ENCODE measurements around the gene NQO2. TPM values are rescaled to one million over a fixed set of nuclear protein-coding genes. Genes with fewer than 3 reads are reported as not detected.
A peak's percentile ranks its signal among the peaks of the same experiment; 100 is the strongest.
"Not testable (repeated sequence)": the region's sequence is repeated elsewhere in the genome, so short reads cannot be mapped to it uniquely, and the experiment has no call there.

Gene NQO2
- total RNA-seq, 1 donor from 2014 or later = 34.8 TPM

DNA sequence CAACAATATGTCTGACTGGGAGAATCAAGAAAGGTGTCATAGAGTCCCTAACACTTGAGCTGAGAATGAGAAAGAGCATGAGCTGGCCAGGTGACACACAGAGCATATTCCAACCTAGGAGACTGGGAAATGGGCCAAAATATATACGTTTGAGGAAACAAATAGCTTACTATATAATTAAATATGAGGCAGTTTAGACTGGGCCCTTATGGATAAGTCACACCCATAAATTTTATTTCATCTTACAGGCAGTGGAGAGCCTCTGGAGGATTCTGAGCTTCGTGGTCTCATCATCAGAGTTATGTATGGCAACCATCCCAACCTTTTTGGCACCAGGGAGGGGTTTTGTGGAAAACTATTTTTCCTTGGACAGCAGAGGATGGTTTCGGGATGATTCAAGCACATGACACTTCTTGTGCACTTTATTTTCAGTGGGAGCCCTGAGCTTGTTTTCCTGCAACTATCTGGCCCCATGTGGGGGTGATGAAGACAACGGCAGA lies 12.9 kb upstream of the NQO2 start:
- Mint-ChIP-seq H3K36me3 (ENCODE audit: low read depth) (no peaks in the 10 kb centered on the region), H3K4me3 (peak overlapping the region; percentile 92), H3K9me3 (no peaks in the 10 kb centered on the region), H3K4me1 (ENCODE audit: low read depth) (peaks cover 32% of the 10 kb centered on the region), H3K27me3 (ENCODE audit: insufficient read depth) (peaks cover 19% of the 10 kb centered on the region), H3K27ac (peak overlapping the region; percentile 15)
- DNase-seq (ENCODE audit: low spot score) = no peak
- intact Hi-C loops (cut with micrococcal nuclease) = no loop called here

DNA sequence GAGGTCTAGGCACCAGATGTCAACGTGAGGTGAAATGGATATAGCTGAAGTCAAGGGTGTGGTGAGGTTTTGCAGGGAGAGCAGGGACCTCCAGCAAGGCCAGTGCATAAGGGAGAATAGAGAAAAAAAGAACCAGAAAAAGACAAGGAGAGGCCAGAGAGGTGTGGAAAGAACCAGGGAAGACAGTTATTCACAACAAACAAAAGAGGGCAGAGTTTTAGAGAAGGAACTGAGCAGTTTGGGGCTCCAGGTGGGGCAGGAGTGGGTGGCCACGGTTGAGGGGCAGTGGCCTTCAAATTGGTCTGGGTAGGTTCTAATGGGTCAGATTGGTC lies 11.6 kb upstream of the NQO2 start:
- no peak for DNase-seq (ENCODE audit: low spot score)
- Mint-ChIP-seq H3K36me3 (ENCODE audit: low read depth) (peaks cover 2% of the 10 kb centered on the region), H3K27ac (peak overlapping the region; percentile 97), H3K4me3 (peak overlapping the region; percentile 92), H3K27me3 (ENCODE audit: insufficient read depth) (peaks cover 9% of the 10 kb centered on the region), H3K4me1 (ENCODE audit: low read depth) (peaks cover 32% of the 10 kb centered on the region), H3K9me3 (no peaks in the 10 kb centered on the region)
- intact Hi-C loops (cut with micrococcal nuclease) = loop anchor here (2.0 kb wide), 1 partner anchor 131 kb away; the partner anchor contains the start of gene BPHL

DNA sequence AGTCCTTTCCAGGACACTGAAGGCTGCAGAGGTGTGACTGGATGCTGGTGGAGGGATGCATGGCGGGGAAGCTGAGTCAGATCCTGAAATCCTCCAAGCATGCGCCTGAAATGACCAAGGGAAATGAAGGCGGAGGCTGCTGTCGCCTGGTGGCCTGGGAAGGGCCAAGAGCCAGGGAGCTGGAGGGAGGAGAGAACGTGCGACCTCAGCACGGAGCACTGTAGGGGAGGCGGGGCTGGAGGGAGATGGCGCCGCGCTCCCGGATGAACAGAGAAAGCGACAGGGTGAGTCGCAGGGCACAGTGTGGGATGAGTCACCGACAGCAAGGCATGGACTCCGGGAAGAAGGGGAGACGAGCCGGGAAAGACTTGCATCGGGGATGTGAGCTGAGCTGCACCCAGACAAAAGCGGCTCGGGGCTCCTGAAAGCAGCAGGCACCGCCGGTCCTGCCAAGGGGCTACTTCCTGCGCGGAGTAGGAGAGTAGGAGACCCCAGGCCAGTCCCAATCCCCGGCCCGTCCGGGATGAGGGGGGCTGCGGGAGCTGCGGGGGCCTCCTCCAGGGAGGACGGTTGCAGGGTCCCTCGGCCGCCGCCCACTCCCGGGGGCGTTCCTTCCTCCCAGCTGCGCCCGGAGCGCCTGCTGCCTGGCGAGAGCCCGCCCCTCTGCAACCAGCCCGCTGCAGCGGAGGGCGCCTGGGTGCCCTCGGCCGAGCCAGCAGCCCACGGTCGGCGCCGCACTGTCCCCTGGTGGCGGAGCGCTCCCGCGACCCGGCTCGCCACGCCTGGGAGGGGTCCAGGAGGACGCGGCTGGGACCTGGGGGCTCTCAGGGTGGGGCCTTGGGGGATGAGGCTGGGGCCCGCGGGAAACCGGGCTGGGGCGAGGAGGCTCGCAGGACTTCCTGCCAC lies 11.0 kb upstream of the NQO2 start:
- Mint-ChIP-seq H3K36me3 (ENCODE audit: low read depth) (peaks cover 2% of the 10 kb centered on the region), H3K27me3 (ENCODE audit: insufficient read depth) (peaks cover 4% of the 10 kb centered on the region), H3K4me1 (ENCODE audit: low read depth) (peaks cover 32% of the 10 kb centered on the region), H3K27ac (peak overlapping the region; percentile 97), H3K4me3 (peak overlapping the region; percentile 92), H3K9me3 (no peaks in the 10 kb centered on the region)
- DNase-seq (ENCODE audit: low spot score) = peak; percentile 74
- intact Hi-C loops (cut with micrococcal nuclease) = loop anchor here (1.0 to 2.0 kb wide), 13 partner anchors 11 to 223 kb away; partner anchors contain the start of genes BPHL, NQO2, SERPINB1 and SERPINB6

DNA sequence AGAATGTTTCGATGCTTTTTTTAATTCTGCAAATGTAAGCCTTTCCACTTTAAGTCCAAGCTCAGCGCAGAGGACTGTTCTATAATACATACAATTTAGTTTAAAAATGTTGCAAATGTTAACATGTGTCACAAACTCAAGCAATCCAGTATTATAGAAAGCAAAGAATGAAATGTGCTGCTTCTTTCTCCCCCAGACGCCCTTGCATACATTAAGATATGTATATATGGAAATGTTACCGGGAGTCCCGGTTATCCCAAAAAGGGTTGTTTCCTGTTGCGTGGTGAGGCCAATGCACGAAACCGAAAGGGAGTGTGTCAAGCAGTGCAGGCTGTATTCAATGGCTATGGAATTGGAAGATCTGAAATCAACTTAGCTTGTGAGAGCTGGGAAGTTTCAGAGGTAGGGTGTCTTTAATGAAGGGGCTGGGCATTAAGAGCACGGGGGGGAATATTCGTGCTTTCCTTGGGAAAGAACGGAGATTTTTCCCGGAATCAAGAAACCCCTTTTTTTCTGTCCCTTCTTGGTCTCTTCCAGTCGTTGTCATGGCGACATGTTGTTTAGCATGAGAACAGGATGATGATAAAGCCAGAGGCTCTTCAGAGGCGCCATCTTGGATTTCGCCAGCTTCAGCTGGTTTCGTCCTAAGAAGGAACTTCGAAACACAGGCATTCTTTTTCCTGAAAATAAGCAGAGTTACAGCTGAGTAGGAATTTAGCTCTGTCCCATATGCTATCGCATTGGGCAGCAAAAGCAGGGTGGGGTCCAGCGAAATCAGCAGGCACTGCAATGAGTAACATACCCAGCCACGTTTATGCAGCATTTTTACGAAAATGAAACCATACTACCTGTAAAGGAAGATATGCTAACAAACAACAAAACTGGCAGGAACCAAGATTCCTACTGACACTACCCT lies 10.1 kb upstream of the NQO2 start:
- peak overlapping the region; percentile 83 for H3K4me3 Mint-ChIP-seq
- peaks cover 4% of the 10 kb centered on the region for H3K27me3 Mint-ChIP-seq (ENCODE audit: insufficient read depth)
- no peaks in the 10 kb centered on the region for H3K9me3 Mint-ChIP-seq
- H3K27ac Mint-ChIP-seq = peak overlapping the region; percentile 95
- peak; percentile 78 for DNase-seq (ENCODE audit: low spot score)
- H3K4me1 Mint-ChIP-seq (ENCODE audit: low read depth) = peaks cover 32% of the 10 kb centered on the region
- intact Hi-C loops (cut with micrococcal nuclease) = loop anchor here (1.0 to 10.0 kb wide), 16 partner anchors 10 to 1145 kb away; partner anchors contain the start of genes BPHL, ECI2, GMDS and NQO2
- H3K36me3 Mint-ChIP-seq (ENCODE audit: low read depth) = peaks cover 2% of the 10 kb centered on the region

DNA sequence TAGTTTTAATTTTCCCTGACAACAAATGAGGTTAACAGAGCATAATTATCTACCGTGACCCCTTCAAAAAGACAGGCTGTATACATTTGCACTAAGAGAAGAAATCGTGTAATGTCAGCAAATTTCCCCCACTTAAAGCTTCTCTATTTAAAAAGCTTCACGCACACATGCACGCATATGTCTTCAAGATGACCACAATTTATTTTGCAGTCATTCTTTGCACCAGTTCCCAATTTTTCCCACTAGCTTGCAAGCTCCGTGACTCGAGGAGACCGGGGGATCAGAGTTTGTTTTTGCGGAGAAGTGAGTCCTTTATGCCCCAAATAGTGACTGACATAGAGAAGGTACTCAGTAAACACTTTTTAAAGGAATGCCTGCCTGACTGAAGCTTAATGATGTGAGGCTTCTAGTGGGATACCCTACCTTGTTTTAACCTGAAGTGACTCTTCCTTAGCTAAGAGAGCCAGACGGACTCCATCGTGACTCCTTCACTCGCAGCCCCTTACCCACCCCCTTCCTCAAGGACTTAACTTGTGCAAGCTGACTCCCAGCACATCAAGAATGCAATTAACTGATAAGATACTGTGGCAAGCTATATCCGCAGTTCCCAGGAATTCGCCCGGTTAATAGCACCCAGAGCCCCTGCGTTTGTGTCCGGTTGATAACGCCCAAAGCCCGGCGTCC lies 9.3 kb upstream of the NQO2 start:
- Mint-ChIP-seq H3K4me1 (ENCODE audit: low read depth) (peaks cover 32% of the 10 kb centered on the region), H3K9me3 (no peaks in the 10 kb centered on the region), H3K27ac (peak overlapping the region; percentile 95), H3K27me3 (ENCODE audit: insufficient read depth) (peaks cover 4% of the 10 kb centered on the region), H3K4me3 (peak overlapping the region; percentile 83), H3K36me3 (ENCODE audit: low read depth) (peaks cover 2% of the 10 kb centered on the region)
- DNase-seq (ENCODE audit: low spot score) = no peak
- intact Hi-C loops (cut with micrococcal nuclease) = loop anchor here (2.0 to 10.0 kb wide), 3 partner anchors 268 to 1144 kb away; partner anchors contain the start of genes ECI2, GMDS and PSMG4

DNA sequence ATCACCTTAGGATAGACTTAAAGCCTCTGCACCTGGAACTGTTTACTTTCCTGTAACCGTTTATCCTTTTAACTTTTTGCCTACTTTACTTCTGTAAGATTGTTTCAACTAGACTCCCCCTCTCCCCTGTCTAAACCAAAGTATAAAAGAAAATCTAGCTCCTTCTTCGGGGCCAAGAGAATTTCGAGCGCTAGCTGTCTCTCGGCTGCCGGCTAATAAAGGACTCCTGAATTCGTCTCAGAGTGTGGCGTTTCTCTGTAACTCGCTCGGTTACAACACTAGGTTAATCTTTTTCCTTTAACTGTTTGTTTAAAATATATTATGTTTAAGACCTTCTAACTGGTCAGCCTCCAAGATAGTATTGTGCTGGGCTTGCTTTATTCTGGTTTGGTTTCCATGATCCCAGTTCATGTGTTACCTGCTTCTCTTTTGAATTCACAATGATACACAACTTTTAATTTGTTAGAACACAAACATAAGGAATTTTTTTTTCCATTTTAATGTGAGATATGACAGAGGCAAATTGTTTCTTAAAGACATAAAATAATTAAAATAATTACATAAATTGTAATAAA lies 8.7 kb upstream of the NQO2 start:
- no peak for DNase-seq (ENCODE audit: low spot score)
- H3K9me3 Mint-ChIP-seq = no peaks in the 10 kb centered on the region
- H3K27ac Mint-ChIP-seq = peak overlapping the region; percentile 95
- peaks cover 2% of the 10 kb centered on the region for H3K36me3 Mint-ChIP-seq (ENCODE audit: low read depth)
- H3K4me1 Mint-ChIP-seq (ENCODE audit: low read depth) = peaks cover 32% of the 10 kb centered on the region
- intact Hi-C loops (cut with micrococcal nuclease) = loop anchor here (2.0 to 10.0 kb wide), 3 partner anchors 268 to 1144 kb away; partner anchors contain the start of genes ECI2, GMDS and PSMG4
- peak overlapping the region; percentile 83 for H3K4me3 Mint-ChIP-seq
- H3K27me3 Mint-ChIP-seq (ENCODE audit: insufficient read depth) = peaks cover 7% of the 10 kb centered on the region

DNA sequence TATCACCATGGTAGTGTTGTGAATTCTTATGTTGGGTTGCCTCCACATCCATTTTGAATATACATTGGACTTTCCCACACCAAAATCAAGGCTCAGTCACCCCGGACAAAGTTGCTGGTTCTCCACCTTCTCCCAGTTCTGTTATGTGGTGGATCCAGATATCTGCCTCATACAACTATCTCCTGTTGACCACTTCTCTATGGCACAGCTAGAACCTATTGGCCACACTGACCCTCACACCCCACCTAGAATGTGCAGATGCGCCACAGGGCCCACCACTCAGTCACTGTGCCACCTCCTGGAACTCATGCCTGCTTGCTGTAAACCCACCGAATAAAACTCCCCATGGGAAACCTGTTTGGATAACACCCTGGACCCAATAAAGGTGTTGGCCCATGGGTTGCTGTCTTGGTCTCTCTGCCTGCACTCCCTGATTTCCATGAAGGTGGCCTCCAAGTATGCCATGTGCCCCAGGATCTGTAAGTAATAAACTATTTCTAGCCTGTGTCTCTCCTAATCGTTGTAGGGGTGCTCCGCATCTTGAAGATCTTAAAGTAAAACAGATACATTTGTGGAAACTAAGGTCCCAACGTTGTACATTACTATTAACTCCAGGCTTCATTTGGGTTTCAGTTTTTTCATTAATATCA lies 7.2 kb upstream of the NQO2 start:
- intact Hi-C loops (cut with micrococcal nuclease) = loop anchor here (10.0 kb wide), 2 partner anchors 748 to 1142 kb away; partner anchors contain the start of genes ECI2 and GMDS
- Mint-ChIP-seq H3K27me3 (ENCODE audit: insufficient read depth) (peaks cover 5% of the 10 kb centered on the region), H3K4me3 (peak overlapping the region; percentile 1), H3K27ac (no peak overlapping the region), H3K36me3 (ENCODE audit: low read depth) (peaks cover 2% of the 10 kb centered on the region), H3K9me3 (no peaks in the 10 kb centered on the region), H3K4me1 (ENCODE audit: low read depth) (peaks cover 27% of the 10 kb centered on the region)
- no peak for DNase-seq (ENCODE audit: low spot score)

DNA sequence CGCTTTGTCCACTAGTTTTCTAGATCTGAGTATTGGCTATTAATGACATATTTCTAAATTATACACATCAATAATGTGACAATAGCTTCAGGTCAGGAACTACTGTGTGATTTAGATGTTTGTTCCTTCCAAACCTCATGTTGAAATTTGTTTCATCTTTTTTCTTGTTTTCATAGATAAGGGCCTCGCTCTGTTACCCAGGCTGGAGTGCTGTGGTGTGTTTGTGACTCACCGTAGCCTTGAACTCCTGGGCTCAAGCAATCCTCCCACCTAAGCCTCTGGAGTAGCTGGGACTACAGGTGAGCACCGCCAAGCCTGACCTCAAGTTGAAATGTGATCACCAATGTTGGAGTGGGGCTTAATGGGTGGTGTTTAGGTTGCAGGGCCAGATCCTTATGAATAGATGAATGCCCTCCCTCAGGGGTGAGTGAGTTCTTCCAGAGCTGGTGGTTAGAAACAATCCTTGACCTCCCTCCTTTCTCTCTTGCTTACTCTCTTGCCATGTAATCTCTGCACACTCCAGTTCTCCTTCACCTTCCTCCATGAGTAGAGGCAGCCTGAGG lies 5.9 kb upstream of the NQO2 start:
- DNase-seq (ENCODE audit: low spot score) = no peak
- H3K27ac Mint-ChIP-seq = no peak overlapping the region
- intact Hi-C loops (cut with micrococcal nuclease) = loop anchor here (10.0 kb wide), 2 partner anchors 749 to 1141 kb away; partner anchors contain the start of genes ECI2 and GMDS
- peaks cover 2% of the 10 kb centered on the region for H3K36me3 Mint-ChIP-seq (ENCODE audit: low read depth)
- H3K4me1 Mint-ChIP-seq (ENCODE audit: low read depth) = peaks cover 26% of the 10 kb centered on the region
- no peaks in the 10 kb centered on the region for H3K9me3 Mint-ChIP-seq
- H3K27me3 Mint-ChIP-seq (ENCODE audit: insufficient read depth) = peaks cover 3% of the 10 kb centered on the region
- H3K4me3 Mint-ChIP-seq = no peak overlapping the region

DNA sequence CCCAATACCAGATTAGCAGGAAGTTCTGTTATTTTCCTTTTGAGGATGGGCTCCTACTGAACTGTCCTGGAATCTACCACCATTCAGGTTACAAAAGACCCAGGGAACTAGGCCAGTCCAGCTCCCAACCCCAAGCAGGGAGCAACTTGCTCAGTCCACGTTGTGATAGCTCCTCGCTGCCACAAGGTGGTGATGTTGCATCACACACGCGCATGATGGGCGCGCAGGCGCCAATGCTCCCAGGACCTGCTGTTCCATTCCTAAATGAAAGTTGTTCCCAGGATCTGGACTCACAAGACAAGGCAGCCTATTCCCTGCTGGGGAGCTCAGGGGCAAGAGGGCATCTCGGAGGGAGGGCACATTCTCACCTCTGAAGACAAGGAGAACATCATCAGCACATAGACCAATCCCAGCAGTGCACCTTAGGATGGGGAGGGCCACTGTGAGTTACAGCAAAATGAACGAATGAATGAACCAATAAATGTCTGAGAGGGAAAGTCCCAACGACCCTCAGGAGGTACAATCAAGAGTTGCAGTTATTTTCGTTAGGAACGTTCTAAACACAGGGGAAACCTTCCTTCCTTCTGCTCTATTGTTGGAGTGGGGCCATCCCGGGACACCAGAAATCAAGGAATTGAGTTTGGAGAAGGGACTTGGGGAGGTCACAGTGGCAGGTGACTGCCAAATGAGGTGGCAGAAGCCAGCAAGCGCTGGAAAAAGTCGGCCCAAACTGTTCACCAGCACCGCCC lies 1.3 kb upstream of the NQO2 start:
- intact Hi-C loops (cut with micrococcal nuclease) = loop anchor here (5.0 to 10.0 kb wide), 3 partner anchors 734 to 1136 kb away; partner anchors contain the start of genes ECI2 and GMDS
- peak overlapping the region; percentile 90 for H3K27ac Mint-ChIP-seq
- H3K27me3 Mint-ChIP-seq (ENCODE audit: insufficient read depth) = not testable (repeated sequence)

DNA sequence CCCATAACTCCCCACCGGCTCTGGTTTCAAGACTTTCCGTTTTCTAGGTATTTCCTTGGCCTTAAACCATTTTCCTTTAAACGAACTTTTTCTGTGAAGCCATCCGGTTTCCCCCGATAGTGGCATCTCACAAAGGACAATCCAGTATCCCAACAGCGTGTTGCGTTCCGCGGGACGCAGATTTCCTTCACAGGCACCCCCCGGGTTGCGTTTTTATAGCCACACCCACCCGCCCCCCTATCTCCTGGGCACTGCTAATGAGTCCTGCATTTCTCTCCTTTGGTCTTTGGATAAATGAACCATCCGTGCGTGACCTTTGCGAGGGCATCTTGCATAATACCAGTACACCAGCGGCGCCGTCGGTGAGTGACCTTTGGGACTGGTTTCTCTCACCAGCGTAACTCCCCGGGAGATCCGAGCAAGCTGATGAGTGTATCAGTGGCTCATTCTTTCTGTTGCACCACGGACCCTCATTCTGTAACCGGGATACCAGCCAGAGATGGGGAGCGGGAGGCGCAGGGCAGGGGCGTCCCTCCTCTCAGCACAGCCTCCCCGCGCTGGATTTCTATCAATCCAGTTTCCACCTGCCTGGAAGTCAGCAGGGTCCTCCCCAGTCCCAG lies 586 bp upstream of the NQO2 start:
- Mint-ChIP-seq H3K4me1 (ENCODE audit: low read depth) (peaks cover 38% of the 10 kb centered on the region), H3K9me3 (no peaks in the 10 kb centered on the region), H3K4me3 (peak overlapping the region; percentile 90), H3K27ac (peak overlapping the region; percentile 90), H3K27me3 (ENCODE audit: insufficient read depth) (peaks cover 3% of the 10 kb centered on the region), H3K36me3 (ENCODE audit: low read depth) (peaks cover 7% of the 10 kb centered on the region)
- no peak for DNase-seq (ENCODE audit: low spot score)
- intact Hi-C loops (cut with micrococcal nuclease) = loop anchor here (1.0 to 10.0 kb wide), 10 partner anchors 10 to 1136 kb away; partner anchors contain the start of genes BPHL, ECI2, GMDS and PSMG4

More for the DNA sequence above, 1.3 kb upstream of the NQO2 start:
- DNase-seq (ENCODE audit: low spot score) = peak; percentile 44
- H3K9me3 Mint-ChIP-seq; H3K36me3 Mint-ChIP-seq (ENCODE audit: low read depth): not testable (repeated sequence)
- H3K4me1 Mint-ChIP-seq (ENCODE audit: low read depth) = peaks cover 38% of the 10 kb centered on the region
- H3K4me3 Mint-ChIP-seq = peak overlapping the region; percentile 90

Data from activated T-helper 1 cell treated with anti-CD3 and anti-CD28 coated beads, Interleukin-12 subunit alpha, Interleukin-12 subunit beta, Interleukin-2, Interleukin-4 antibody, amounts not matched to agents 30 ng/mL and 10 ng/mL and 1 ng/mL, durations not matched to agents 14 hours and 24 hours and 36 hours (primary cell).